GM12878 (cell line): ENCODE data around the gene SGO1. TPM values are rescaled to one million over a fixed set of nuclear protein-coding genes. Genes with fewer than 3 reads are reported as not detected.

Source experiments
- ATAC-seq: fragments of 200-7000 bp; cut with Tn5 transposase; 3 replicates; pipeline ENCODE4 v1.9.1; 2020; ENCODE audit warnings: mild to moderate bottlenecking, moderate library complexity
- BruUV-seq: library from RNA; stranded (reverse); fragments of 400-500 nt; replicated peaks from 2 replicates; lab custom pipeline; 2021; lab: Mats Ljungman, UMichigan
- CTCF ChIA-PET: fragments of 300-600 bp; sonication (Branson Sonifier 250); formaldehyde crosslinking; extraction: SDS; loops from one replicate; lab custom pipeline; 2021; ENCODE audit warnings: inconsistent platforms; lab: Yijun Ruan, JAX
- POLR2A ChIA-PET: fragments of 350-600 bp; formaldehyde crosslinking; extraction: SDS; loops from one replicate; lab custom pipeline; 2021; ENCODE audit warnings: inconsistent platforms; lab: Charles Lee
- RAD21 ChIA-PET: fragments of 300-600 bp; sonication (Branson Sonifier 250); formaldehyde crosslinking; loops from one replicate; lab custom pipeline; 2023; ENCODE audit warnings: antibody characterized with exemption; ENCODE audit not compliant: unreplicated experiment; lab: Charles Lee
- SMC1A ChIA-PET: fragments of 300-600 bp; sonication (Branson Sonifier 250); formaldehyde crosslinking; loops from one replicate; lab custom pipeline; 2023; ENCODE audit not compliant: unreplicated experiment, uncharacterized antibody; lab: Charles Lee
- DNase-seq: peaks from one replicate; pipeline ENCODE4 v3.0.0-alpha.2; 2011; ENCODE audit warnings: low read depth, low spot score
- FAIRE-seq: peaks from 3 replicates; lab custom pipeline; 2011; peaks lifted over from hg19 to GRCh38; lab: Jason Lieb, UNC
- H2AFZ ChIP-seq: 2 replicates; pipeline ENCODE4 v1.6.0; 2011; ENCODE audit warnings: low read depth, low read length, control low read depth; ENCODE audit not compliant: control insufficient read depth
- H3K27ac ChIP-seq: 2 replicates; pipeline ENCODE4 v1.5.1; 2011; ENCODE audit warnings: control low read depth; ENCODE audit not compliant: control insufficient read depth, insufficient read depth
- H3K27me3 ChIP-seq, 2 experiments: replicated peaks in 1 of 2; 2 replicates each; pipeline versions ENCODE4 v1.6.0 to v1.6.1; 2011; ENCODE audit warnings: low read length in 1 of 2; ENCODE audit not compliant: control insufficient read depth in 2 of 2, insufficient read depth in 2 of 2
- H3K36me3 ChIP-seq, 2 experiments: 2 replicates each; pipeline ENCODE4 v1.5.1; 2011; ENCODE audit warnings: low read length in 1 of 2; ENCODE audit not compliant: control insufficient read depth in 2 of 2, insufficient read depth in 2 of 2
- H3K4me1 ChIP-seq: 2 replicates; pipeline ENCODE4 v1.6.1; 2011; ENCODE audit warnings: mild to moderate bottlenecking, low read length, moderate library complexity, mixed read lengths; ENCODE audit not compliant: control insufficient read depth, insufficient read depth
- H3K4me2 ChIP-seq: 2 replicates; pipeline ENCODE4 v1.6.0; 2011; ENCODE audit warnings: control low read depth; ENCODE audit not compliant: control insufficient read depth, insufficient read depth
- H3K4me3 ChIP-seq: fragments of 200-600 bp; sonication (generic); 2 replicates; pipeline ENCODE4 v1.5.1; 2016
- H3K79me2 ChIP-seq: 2 replicates; pipeline ENCODE4 v1.6.0; 2011; ENCODE audit warnings: low read length; ENCODE audit not compliant: control insufficient read depth, insufficient read depth
- H3K9ac ChIP-seq: 2 replicates; pipeline ENCODE4 v1.8.0; 2011; ENCODE audit warnings: low read length, control low read depth, mixed read lengths; ENCODE audit not compliant: control insufficient read depth, insufficient read depth
- H3K9me3 ChIP-seq: replicated peaks from 3 replicates; pipeline ENCODE4 v1.5.1; 2011; ENCODE audit warnings: mild to moderate bottlenecking, low read length; ENCODE audit not compliant: control insufficient read depth, insufficient read depth
- H4K20me1 ChIP-seq: 2 replicates; pipeline ENCODE4 v1.6.0; 2011; ENCODE audit not compliant: control insufficient read depth, insufficient read depth
- ASH2L ChIP-seq: fragments of 300-600, 200-600 bp; sonication (generic); IDR thresholded peaks from 2 replicates; pipeline ENCODE4 v1.6.1; 2017; ENCODE audit warnings: low read depth, mild to moderate bottlenecking, borderline replicate concordance
- ATF2 ChIP-seq: IDR thresholded peaks from 2 replicates; pipeline ENCODE4 v1.6.1; 2012; ENCODE audit warnings: low read length, inconsistent platforms
- ATF3 ChIP-seq: IDR thresholded peaks from 2 replicates; pipeline ENCODE4 v1.6.1; 2011; ENCODE audit warnings: low read depth, mild to moderate bottlenecking, low read length, moderate library complexity, borderline replicate concordance; ENCODE audit errors: extremely low read depth
- CBFB ChIP-seq: IDR thresholded peaks from 2 replicates; pipeline ENCODE4 v1.6.1; 2016; ENCODE audit warnings: antibody characterized with exemption, low read depth
- CEBPB ChIP-seq, 2 experiments: fragments of 150-350 bp in 1 of 2; IDR thresholded peaks; 2 replicates each; pipeline ENCODE4 v1.6.1; 2012 to 2014; ENCODE audit warnings: low read depth in 2 of 2, low read length in 2 of 2, borderline replicate concordance in 1 of 2, inconsistent platforms in 1 of 2
- CHD4 ChIP-seq: fragments of 200-600 bp; sonication (generic); IDR thresholded peaks from 2 replicates; pipeline ENCODE4 v1.6.1; 2016; ENCODE audit warnings: mild to moderate bottlenecking
- E2F4 ChIP-seq: IDR thresholded peaks from 2 replicates; pipeline ENCODE4 v1.6.1; 2012; ENCODE audit warnings: low read depth, low read length, improper control_type of control experiment
- EED ChIP-seq: sonication (generic); IDR thresholded peaks from 2 replicates; pipeline ENCODE4 v1.6.1; 2016; ENCODE audit warnings: antibody characterized with exemption, low read depth
- EGR1 ChIP-seq, 2 experiments: IDR thresholded peaks; 1 replicate in 1 of 2; 2 replicates in 1 of 2; pipeline ENCODE4 v1.6.1; 2011 to 2012; ENCODE audit warnings: low read depth in 2 of 2, low read length in 2 of 2, borderline replicate concordance in 1 of 2, mild to moderate bottlenecking in 1 of 2, moderate library complexity in 1 of 2
- EZH2 ChIP-seq: IDR thresholded peaks from 2 replicates; pipeline ENCODE4 v1.6.1; 2012; ENCODE audit warnings: low read depth, mild to moderate bottlenecking, control low read depth, inconsistent platforms, low read length, borderline replicate concordance; ENCODE audit not compliant: control insufficient read depth
- HSF1 ChIP-seq: fragments of 150-350 bp; IDR thresholded peaks from 2 replicates; pipeline ENCODE4 v1.6.1; 2014; ENCODE audit warnings: mild to moderate bottlenecking, low read depth, low read length
- MTA3 ChIP-seq: IDR thresholded peaks from 2 replicates; pipeline ENCODE4 v1.6.1; 2012; ENCODE audit warnings: low read length, inconsistent platforms, borderline replicate concordance
- PRDM15 ChIP-seq: fragments of 450-650 bp; formaldehyde crosslinking; IDR thresholded peaks from 2 replicates; pipeline ENCODE4 v1.4.0; 2020; ENCODE audit warnings: mild to moderate bottlenecking, moderate library complexity
- SMAD1 ChIP-seq: fragments of 450-650 bp; IDR thresholded peaks from 2 replicates; pipeline ENCODE4 v1.6.1; 2018; ENCODE audit warnings: mild to moderate bottlenecking, low read depth; ENCODE audit not compliant: partially characterized antibody
- SP1 ChIP-seq: IDR thresholded peaks from one replicate; pipeline ENCODE4 v1.6.1; 2011; ENCODE audit warnings: low read depth, low read length
- ZNF274 ChIP-seq: IDR thresholded peaks from one replicate; pipeline ENCODE4 v1.8.0; 2011; ENCODE audit not compliant: insufficient read length, insufficient read depth
- WGBS: methylation state at CpG from one replicate; pipeline ENCODE4 v1.1.6; 2016; ENCODE audit warnings: low lambda C conversion rate; ENCODE audit not compliant: insufficient replicate concordance, insufficient coverage; ENCODE audit errors: missing lambda C conversion rate; 5-methylcytosine and 5-hydroxymethylcytosine counted together
- in situ Hi-C: fragments of 300-500 bp; cut with MboI; formaldehyde crosslinking; loops from 9 replicates; pipeline ENCODE4 v1.14.3; 2018; ENCODE audit warnings: mixed read lengths
- intact Hi-C: fragments of 100-400 bp; cut with micrococcal nuclease; formaldehyde crosslinking; loops from one replicate; pipeline ENCODE4 v1.14.2; 2022; ENCODE audit not compliant: unreplicated experiment
- polyA plus RNA-seq, 11 experiments: library from polyadenylated mRNA; depleted of rRNA in 4 of 11; unstranded in 6 of 11; stranded (reverse) in 5 of 11; fragments of >200 nt; fragmentation: Nextera tagmentation in 4 of 11; fragmentation: Illumina TruSeq in 1 of 11; extraction: Ambion mirVana in 4 of 11; extraction: Trizol in 1 of 11; gene quantifications; 1 replicate in 1 of 11; 2 replicates in 10 of 11; pipeline versions ENCODE4 v1.2.1 to v1.2.3, GENCODE V29; 2011 to 2016; ENCODE audit warnings: inconsistent platforms in 2 of 11, missing spikeins in 2 of 11, low read depth in 1 of 11
- total RNA-seq, 4 experiments: library from RNA; depleted of rRNA in 3 of 4; stranded (reverse); fragments of >200 nt in 3 of 4; fragmentation: Illumina TruSeq in 1 of 4; extraction: Trizol in 1 of 4; gene quantifications; 2 replicates each; pipeline versions ENCODE4 v1.2.1 to v1.2.3, GENCODE V29; 2013 to 2021

The SGO1 gene
- total and polyA plus RNA-seq, 10 of the 15 experiments (the other 5 are each of a cell fraction or from before 2014, with no cell fraction given), result 10.9 to 46.2 (median 17.6) TPM

GRCh38 chr3:20137647-20138046, 48.4 kb downstream of the SGO1 start:
- Histone ChIP-seq H2AFZ (no peak overlapping the region), H3K9ac (no peak overlapping the region), H4K20me1 (no peaks in the 10 kb centered on the region), H3K9me3 (no peaks in the 10 kb centered on the region), H3K27me3 (no peaks in the 10 kb centered on the region), H3K79me2 (no peaks in the 10 kb centered on the region), H3K4me1 (no peaks in the 10 kb centered on the region), H3K4me3 (no peak overlapping the region), H3K4me2 (no peak overlapping the region), H3K36me3 (peaks cover 0 to 4% of the 10 kb centered on the region in 2 experiments; a peak in 3 of 4 replicates), H3K27ac (no peak overlapping the region)
- intact Hi-C loops, result no loop called here
- FAIRE-seq (no peak), ATAC-seq (no peak), DNase-seq (no peak)
- CTCF ChIA-PET, result no interaction called here
- SMC1A ChIA-PET, result interaction anchor here (0.9 to 2.5 kb wide), 3 partner anchors 10 to 25 kb away, joined by 3 to 7 read pairs (median 3); no protein-coding TSS in a partner anchor
- WGBS, result 82% methylated on average over 4 of the region's 4 CpGs
- TF ChIP-seq ATF3 (no peak), EZH2 (no peak), ATF2 (no peak), MTA3 (no peak), PRDM15 (CRISPR knock-in tag) (no peak), CEBPB (IDR thresholded peaks at IDR 0.05; ENCODE audit: borderline replicate concordance in 1 of 2, low read depth in 2 of 2, low read length in 2 of 2) (no peak), CHD4 (no peak), CBFB (no peak), HSF1 (no peak), EED (no peak), SP1 (no peak), SMAD1 (no peak), ASH2L (no peak), EGR1 (IDR thresholded peaks at IDR 0.05; ENCODE audit: borderline replicate concordance in 1 of 2, low read depth in 2 of 2, low read length in 2 of 2) (no peak), E2F4 (no peak), ZNF274 (no peak)
- in situ Hi-C loops, result no loop called here
- POLR2A ChIA-PET, result no interaction called here
- no TSS peak for BruUV-seq
- RAD21 ChIA-PET, result no interaction called here
